SK-N-SH (cell line): Measurements from ENCODE around the gene PARD3B.

Source experiments
- EP300 ChIP-seq, 2 experiments: IDR thresholded peaks; 2 replicates each; pipeline versions ENCODE4 v1.4.0 to v1.6.1; 2012; ENCODE audit warnings: borderline replicate concordance in 1 of 2, low read depth in 1 of 2, low read length in 1 of 2
- GABPA ChIP-seq: IDR thresholded peaks from 2 replicates; pipeline ENCODE4 v1.4.0; 2012; ENCODE audit warnings: low read depth, mild to moderate bottlenecking
- NFIC ChIP-seq: IDR thresholded peaks from 2 replicates; pipeline ENCODE4 v1.4.0; 2012; ENCODE audit warnings: borderline replicate concordance
- RAD21 ChIP-seq: IDR thresholded peaks from 2 replicates; pipeline ENCODE4 v1.6.1; 2012; ENCODE audit warnings: mild to moderate bottlenecking, low read length
- TCF12 ChIP-seq: IDR thresholded peaks from 2 replicates; pipeline ENCODE4 v1.4.0; 2012
- TF ChIP-seq, protein P1 (sequence below): fragments of 150-350 bp; IDR thresholded peaks from 2 replicates; pipeline ENCODE4 v1.6.1; 2016; ENCODE audit warnings: mild to moderate bottlenecking, low read depth, low read length
- TF ChIP-seq, protein P2 (sequence below): fragments of 200-600 bp; sonication (generic); IDR thresholded peaks from 2 replicates; pipeline ENCODE4 v1.6.1; 2017; ENCODE audit warnings: antibody characterized with exemption, mild to moderate bottlenecking, moderate library complexity
- TF ChIP-seq, protein P3 (sequence below): IDR thresholded peaks from 2 replicates; pipeline ENCODE4 v1.6.1; 2012; ENCODE audit warnings: mild to moderate bottlenecking, low read depth, low read length, moderate library complexity
- TF ChIP-seq, protein P4 (sequence below): fragments of 150-350 bp; IDR thresholded peaks from 2 replicates; pipeline ENCODE4 v1.6.1; 2017; ENCODE audit warnings: antibody characterized with exemption, low read length, low read depth, borderline replicate concordance

DNA sequence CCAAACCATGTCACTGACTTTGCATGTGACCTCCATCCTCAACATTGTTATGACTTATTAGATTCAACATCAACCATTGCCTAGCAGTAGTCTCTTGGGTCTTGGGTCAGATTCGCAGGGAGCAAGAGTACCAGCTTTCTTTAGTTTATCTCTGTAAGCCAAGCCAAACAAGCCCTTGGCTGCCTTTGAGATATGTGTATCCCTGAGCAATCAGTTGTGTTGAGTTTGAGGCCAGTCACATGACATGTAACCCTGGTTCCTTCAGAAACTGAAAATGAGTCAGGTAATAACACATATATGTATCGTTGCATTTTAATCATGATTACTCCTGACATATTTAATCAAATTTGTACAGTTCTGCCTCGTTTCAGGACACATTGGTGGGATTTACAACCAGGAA lies 173.3 kb downstream of the PARD3B start:
- TF ChIP-seq, protein P1, sequence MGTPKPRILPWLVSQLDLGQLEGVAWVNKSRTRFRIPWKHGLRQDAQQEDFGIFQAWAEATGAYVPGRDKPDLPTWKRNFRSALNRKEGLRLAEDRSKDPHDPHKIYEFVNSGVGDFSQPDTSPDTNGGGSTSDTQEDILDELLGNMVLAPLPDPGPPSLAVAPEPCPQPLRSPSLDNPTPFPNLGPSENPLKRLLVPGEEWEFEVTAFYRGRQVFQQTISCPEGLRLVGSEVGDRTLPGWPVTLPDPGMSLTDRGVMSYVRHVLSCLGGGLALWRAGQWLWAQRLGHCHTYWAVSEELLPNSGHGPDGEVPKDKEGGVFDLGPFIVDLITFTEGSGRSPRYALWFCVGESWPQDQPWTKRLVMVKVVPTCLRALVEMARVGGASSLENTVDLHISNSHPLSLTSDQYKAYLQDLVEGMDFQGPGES = no peak
- TF ChIP-seq, protein P2, sequence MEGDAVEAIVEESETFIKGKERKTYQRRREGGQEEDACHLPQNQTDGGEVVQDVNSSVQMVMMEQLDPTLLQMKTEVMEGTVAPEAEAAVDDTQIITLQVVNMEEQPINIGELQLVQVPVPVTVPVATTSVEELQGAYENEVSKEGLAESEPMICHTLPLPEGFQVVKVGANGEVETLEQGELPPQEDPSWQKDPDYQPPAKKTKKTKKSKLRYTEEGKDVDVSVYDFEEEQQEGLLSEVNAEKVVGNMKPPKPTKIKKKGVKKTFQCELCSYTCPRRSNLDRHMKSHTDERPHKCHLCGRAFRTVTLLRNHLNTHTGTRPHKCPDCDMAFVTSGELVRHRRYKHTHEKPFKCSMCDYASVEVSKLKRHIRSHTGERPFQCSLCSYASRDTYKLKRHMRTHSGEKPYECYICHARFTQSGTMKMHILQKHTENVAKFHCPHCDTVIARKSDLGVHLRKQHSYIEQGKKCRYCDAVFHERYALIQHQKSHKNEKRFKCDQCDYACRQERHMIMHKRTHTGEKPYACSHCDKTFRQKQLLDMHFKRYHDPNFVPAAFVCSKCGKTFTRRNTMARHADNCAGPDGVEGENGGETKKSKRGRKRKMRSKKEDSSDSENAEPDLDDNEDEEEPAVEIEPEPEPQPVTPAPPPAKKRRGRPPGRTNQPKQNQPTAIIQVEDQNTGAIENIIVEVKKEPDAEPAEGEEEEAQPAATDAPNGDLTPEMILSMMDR = no peak
- TF ChIP-seq, protein P3, sequence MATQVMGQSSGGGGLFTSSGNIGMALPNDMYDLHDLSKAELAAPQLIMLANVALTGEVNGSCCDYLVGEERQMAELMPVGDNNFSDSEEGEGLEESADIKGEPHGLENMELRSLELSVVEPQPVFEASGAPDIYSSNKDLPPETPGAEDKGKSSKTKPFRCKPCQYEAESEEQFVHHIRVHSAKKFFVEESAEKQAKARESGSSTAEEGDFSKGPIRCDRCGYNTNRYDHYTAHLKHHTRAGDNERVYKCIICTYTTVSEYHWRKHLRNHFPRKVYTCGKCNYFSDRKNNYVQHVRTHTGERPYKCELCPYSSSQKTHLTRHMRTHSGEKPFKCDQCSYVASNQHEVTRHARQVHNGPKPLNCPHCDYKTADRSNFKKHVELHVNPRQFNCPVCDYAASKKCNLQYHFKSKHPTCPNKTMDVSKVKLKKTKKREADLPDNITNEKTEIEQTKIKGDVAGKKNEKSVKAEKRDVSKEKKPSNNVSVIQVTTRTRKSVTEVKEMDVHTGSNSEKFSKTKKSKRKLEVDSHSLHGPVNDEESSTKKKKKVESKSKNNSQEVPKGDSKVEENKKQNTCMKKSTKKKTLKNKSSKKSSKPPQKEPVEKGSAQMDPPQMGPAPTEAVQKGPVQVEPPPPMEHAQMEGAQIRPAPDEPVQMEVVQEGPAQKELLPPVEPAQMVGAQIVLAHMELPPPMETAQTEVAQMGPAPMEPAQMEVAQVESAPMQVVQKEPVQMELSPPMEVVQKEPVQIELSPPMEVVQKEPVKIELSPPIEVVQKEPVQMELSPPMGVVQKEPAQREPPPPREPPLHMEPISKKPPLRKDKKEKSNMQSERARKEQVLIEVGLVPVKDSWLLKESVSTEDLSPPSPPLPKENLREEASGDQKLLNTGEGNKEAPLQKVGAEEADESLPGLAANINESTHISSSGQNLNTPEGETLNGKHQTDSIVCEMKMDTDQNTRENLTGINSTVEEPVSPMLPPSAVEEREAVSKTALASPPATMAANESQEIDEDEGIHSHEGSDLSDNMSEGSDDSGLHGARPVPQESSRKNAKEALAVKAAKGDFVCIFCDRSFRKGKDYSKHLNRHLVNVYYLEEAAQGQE = no peak
- no peak for TF ChIP-seq NFIC
- TF ChIP-seq EP300 (IDR thresholded peaks at IDR 0.05; ENCODE audit: borderline replicate concordance in 1 of 2, low read depth in 1 of 2, low read length in 1 of 2) = no peak
- TF ChIP-seq TCF12 = no peak
- no peak for TF ChIP-seq GABPA
- no peak for TF ChIP-seq RAD21
- TF ChIP-seq, protein P4, sequence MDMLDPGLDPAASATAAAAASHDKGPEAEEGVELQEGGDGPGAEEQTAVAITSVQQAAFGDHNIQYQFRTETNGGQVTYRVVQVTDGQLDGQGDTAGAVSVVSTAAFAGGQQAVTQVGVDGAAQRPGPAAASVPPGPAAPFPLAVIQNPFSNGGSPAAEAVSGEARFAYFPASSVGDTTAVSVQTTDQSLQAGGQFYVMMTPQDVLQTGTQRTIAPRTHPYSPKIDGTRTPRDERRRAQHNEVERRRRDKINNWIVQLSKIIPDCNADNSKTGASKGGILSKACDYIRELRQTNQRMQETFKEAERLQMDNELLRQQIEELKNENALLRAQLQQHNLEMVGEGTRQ = no peak
